Neuronal stem cell (in vitro differentiated cells): ENCODE results near the gene CRYBG3.
A peak's percentile ranks its signal among the peaks of the same experiment; 100 is the strongest.

Experiments
- DNase-seq: peaks from one replicate; pipeline ENCODE4 v3.0.0-alpha.2; 2013; ENCODE audit warnings: low spot score
- H2AFZ ChIP-seq: one replicate; pipeline ENCODE4 v1.6.1; 2013; ENCODE audit warnings: mild to moderate bottlenecking, low read length, inconsistent platforms
- H2AK5ac ChIP-seq: 2 replicates; pipeline ENCODE4 v1.6.1; 2013; ENCODE audit warnings: low read depth, mild to moderate bottlenecking, inconsistent platforms, low read length, moderate library complexity, mixed read lengths
- H2BK120ac ChIP-seq: 2 replicates; pipeline ENCODE4 v1.6.1; 2013; ENCODE audit warnings: low read depth, mild to moderate bottlenecking, inconsistent platforms, low read length, moderate library complexity, mixed read lengths
- H2BK12ac ChIP-seq: one replicate; pipeline ENCODE4 v1.6.1; 2013; ENCODE audit warnings: low read length, inconsistent platforms
- H2BK15ac ChIP-seq: 2 replicates; pipeline ENCODE4 v1.6.1; 2013; ENCODE audit warnings: mild to moderate bottlenecking, low read length, inconsistent platforms, mixed read lengths
- H2BK5ac ChIP-seq: one replicate; pipeline ENCODE4 v1.6.1; 2013; ENCODE audit warnings: inconsistent platforms, mild to moderate bottlenecking, low read length, moderate library complexity
- H3K14ac ChIP-seq: one replicate; pipeline ENCODE4 v1.6.1; 2013; ENCODE audit warnings: low read length, inconsistent platforms
- H3K18ac ChIP-seq: 2 replicates; pipeline ENCODE4 v1.6.1; 2013; ENCODE audit warnings: low read length, inconsistent platforms
- H3K23ac ChIP-seq: 2 replicates; pipeline ENCODE4 v1.6.1; 2013; ENCODE audit warnings: low read depth, mild to moderate bottlenecking, mixed read lengths, low read length, inconsistent platforms; ENCODE audit not compliant: poor library complexity
- H3K27ac ChIP-seq: replicated peaks from 3 replicates; pipeline ENCODE4 v1.5.1; 2013; ENCODE audit warnings: low read length, inconsistent platforms
- H3K27me3 ChIP-seq, 3 experiments: 2 replicates each; pipeline ENCODE4 v1.6.1; 2013; ENCODE audit warnings: low read length in 3 of 3, mild to moderate bottlenecking in 2 of 3, inconsistent platforms in 1 of 3, low read depth in 1 of 3, mixed read lengths in 1 of 3, moderate library complexity in 1 of 3; ENCODE audit not compliant: control insufficient read depth in 3 of 3, insufficient read depth in 3 of 3
- H3K36me3 ChIP-seq, 2 donors: replicated peaks in 1 of 2; 2 replicates each; pipeline ENCODE4 v1.6.1; 2013; ENCODE audit warnings: low read length in 2 of 2; ENCODE audit not compliant: control insufficient read depth in 2 of 2, insufficient read depth in 2 of 2
- H3K4ac ChIP-seq: 2 replicates; pipeline ENCODE4 v1.6.1; 2013; ENCODE audit warnings: inconsistent platforms, mild to moderate bottlenecking, low read length, moderate library complexity
- H3K4me1 ChIP-seq, 2 donors: 1 replicate in 1 of 2; 2 replicates in 1 of 2; pipeline ENCODE4 v1.6.1; 2013; ENCODE audit warnings: low read length in 2 of 2, low read depth in 1 of 2; ENCODE audit not compliant: control insufficient read depth in 2 of 2, insufficient read depth in 1 of 2
- H3K4me2 ChIP-seq: one replicate; pipeline ENCODE4 v1.6.1; 2013; ENCODE audit warnings: mild to moderate bottlenecking, low read length, inconsistent platforms; ENCODE audit not compliant: insufficient read depth, poor library complexity, severe bottlenecking
- H3K4me3 ChIP-seq, 2 donors: 2 replicates each; pipeline ENCODE4 v1.5.1; 2013; ENCODE audit warnings: low read length in 2 of 2, mild to moderate bottlenecking in 2 of 2, inconsistent platforms in 1 of 2, moderate library complexity in 1 of 2
- H3K79me1 ChIP-seq: one replicate; pipeline ENCODE4 v1.6.1; 2013; ENCODE audit warnings: low read depth, mild to moderate bottlenecking, inconsistent platforms, low read length, moderate library complexity
- H3K9ac ChIP-seq: one replicate; pipeline ENCODE4 v1.6.1; 2013; ENCODE audit warnings: mild to moderate bottlenecking, low read depth, low read length, inconsistent platforms; ENCODE audit not compliant: poor library complexity
- H3K9me3 ChIP-seq, 2 donors: replicated peaks in 1 of 2; 2 replicates each; pipeline versions ENCODE3 to v1.6.1; 2013; ENCODE audit warnings: low read length in 2 of 2, mild to moderate bottlenecking in 2 of 2, inconsistent platforms in 1 of 2, low read depth in 1 of 2, mixed read lengths in 1 of 2, moderate library complexity in 1 of 2; ENCODE audit not compliant: control insufficient read depth in 2 of 2, insufficient read depth in 1 of 2
- H4K8ac ChIP-seq: one replicate; pipeline ENCODE4 v1.6.1; 2013; ENCODE audit warnings: low read depth, mild to moderate bottlenecking, inconsistent platforms, low read length, moderate library complexity
- H4K91ac ChIP-seq: one replicate; pipeline ENCODE4 v1.6.1; 2013; ENCODE audit warnings: low read length, low read depth, mild to moderate bottlenecking, inconsistent platforms; ENCODE audit not compliant: poor library complexity
- WGBS, 2 donors: extraction: QIAGEN DNeasy Blood & Tissue Kit; methylation state at CpG; one replicate each; pipeline ENCODE4 v1.1.7; 2013; ENCODE audit warnings: missing lambda C conversion rate in 2 of 2, mixed read lengths in 1 of 2; ENCODE audit not compliant: insufficient read length in 2 of 2, insufficient replicate concordance in 1 of 2; ENCODE audit errors: extremely low coverage in 2 of 2; 5-methylcytosine and 5-hydroxymethylcytosine counted together

The CRYBG3 gene

DNA sequence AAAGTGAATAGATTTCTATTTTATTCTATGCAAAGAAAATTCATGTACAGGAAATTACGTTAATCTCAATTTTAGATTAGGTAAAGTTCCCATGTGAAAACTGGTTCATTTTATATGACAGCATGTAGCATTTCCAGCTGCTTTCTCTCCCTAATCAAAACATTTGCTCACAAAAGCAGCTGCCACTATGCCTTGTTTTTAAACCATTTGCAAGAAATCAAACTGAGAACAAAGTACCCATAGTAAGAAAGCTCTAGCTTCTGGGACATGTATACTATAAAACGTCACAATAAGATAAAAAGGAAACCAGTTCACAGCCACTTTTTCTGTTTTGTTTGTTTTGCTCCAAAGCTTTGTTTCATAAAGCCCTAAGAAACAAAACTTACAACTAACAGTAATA lies 5.0 kb upstream of the CRYBG3 start:
- Histone ChIP-seq H3K9ac (no peak overlapping the region), H4K91ac (no peak overlapping the region), H2BK120ac (no peak overlapping the region), H2AFZ (no peak overlapping the region), H2BK15ac (no peak overlapping the region), H2AK5ac (no peak overlapping the region), H3K4me1 (no peaks in the 10 kb centered on the region), H3K23ac (no peak overlapping the region), H3K27me3 (peaks cover 0 to 14% (median 8%) of the 10 kb centered on the region in 3 experiments), H3K79me1 (no peaks in the 10 kb centered on the region), H3K14ac (no peak overlapping the region), H3K4me2 (no peak overlapping the region), H3K4me3 (no peak overlapping the region), H4K8ac (no peak overlapping the region), H3K9me3 (no peaks in the 10 kb centered on the region), H2BK5ac (no peak overlapping the region), H3K27ac (no peak overlapping the region), H2BK12ac (no peak overlapping the region), H3K4ac (no peak overlapping the region), H3K18ac (no peak overlapping the region), H3K36me3 (no peaks in the 10 kb centered on the region)
- DNase-seq, result no peak
- WGBS, 2 donors, result no CpG with 5 or more reads among the region's 2 CpGs

DNA sequence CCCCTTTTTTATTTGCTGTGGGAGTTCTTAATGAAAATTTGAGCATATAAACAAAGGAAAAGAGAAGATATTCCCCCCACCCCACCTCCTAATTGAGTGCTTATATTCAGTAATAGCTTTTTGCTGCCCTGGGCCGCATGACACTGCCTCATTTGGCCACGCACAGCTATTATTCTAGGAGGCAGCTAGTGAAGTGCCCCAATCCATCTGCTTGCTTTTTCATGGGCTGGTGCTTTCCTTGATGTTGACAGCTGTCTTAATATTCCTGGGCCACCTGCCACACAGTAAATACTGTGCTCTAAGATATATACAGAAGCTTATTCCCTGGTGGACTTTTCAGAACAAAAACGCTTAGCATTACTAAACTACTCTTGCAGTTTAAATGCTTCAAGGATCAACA lies 3.8 kb upstream of the CRYBG3 start:
- H3K27ac ChIP-seq, result no peak overlapping the region
- no peak overlapping the region for H4K8ac ChIP-seq
- H4K91ac ChIP-seq, result no peak overlapping the region
- H3K4me1 ChIP-seq, result peaks cover 0 to under 1% of the 10 kb centered on the region in 2 donors
- H2BK15ac ChIP-seq, result no peak overlapping the region
- H3K4me3 ChIP-seq, result no peak overlapping the region
- H3K79me1 ChIP-seq, result peaks cover 3% of the 10 kb centered on the region
- no peak overlapping the region for H2BK12ac ChIP-seq
- H3K9me3 ChIP-seq, result no peaks in the 10 kb centered on the region
- no peak overlapping the region for H3K14ac ChIP-seq
- H2AK5ac ChIP-seq, result no peak overlapping the region
- no CpG with 5 or more reads among the region's 3 CpGs for WGBS, 2 donors
- H2BK120ac ChIP-seq, result no peak overlapping the region
- H3K4me2 ChIP-seq, result no peak overlapping the region
- H3K9ac ChIP-seq, result no peak overlapping the region
- no peak overlapping the region for H2AFZ ChIP-seq
- peaks cover 0 to 14% (median 11%) of the 10 kb centered on the region in 3 experiments for H3K27me3 ChIP-seq
- no peak overlapping the region for H3K4ac ChIP-seq
- H3K18ac ChIP-seq, result no peak overlapping the region
- no peak overlapping the region for H3K23ac ChIP-seq
- H3K36me3 ChIP-seq, result no peaks in the 10 kb centered on the region
- DNase-seq, result no peak
- no peak overlapping the region for H2BK5ac ChIP-seq

DNA sequence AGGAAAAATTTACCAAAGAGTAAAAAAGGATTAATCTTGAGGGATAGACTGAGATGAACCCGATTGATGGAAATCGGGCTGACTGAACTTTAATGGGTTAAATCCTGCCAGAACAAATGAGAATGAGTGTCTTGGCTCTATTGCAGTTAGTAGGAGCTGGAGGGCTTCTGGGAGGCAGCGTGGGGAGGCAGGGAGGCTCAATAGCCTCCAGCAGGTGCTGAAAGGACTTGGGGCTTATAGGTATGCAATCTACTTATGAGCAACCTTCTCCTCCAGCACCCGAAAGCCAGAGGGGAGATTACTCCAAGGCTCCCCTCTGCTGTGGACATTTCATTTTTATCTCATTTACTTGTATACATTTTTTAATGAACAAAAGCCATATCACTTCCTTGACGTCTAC lies 1.0 kb upstream of the CRYBG3 start:
- Histone ChIP-seq H3K4me2 (no peak overlapping the region), H3K9me3 (no peaks in the 10 kb centered on the region), H2AK5ac (no peak overlapping the region), H4K8ac (no peak overlapping the region), H3K79me1 (peaks cover 3% of the 10 kb centered on the region), H2BK15ac (no peak overlapping the region), H3K14ac (no peak overlapping the region), H2BK5ac (no peak overlapping the region), H3K4me3 (no peak overlapping the region), H3K36me3 (no peaks in the 10 kb centered on the region), H2BK120ac (no peak overlapping the region), H3K27ac (no peak overlapping the region), H4K91ac (no peak overlapping the region), H2BK12ac (no peak overlapping the region), H3K4ac (no peak overlapping the region), H3K23ac (no peak overlapping the region), H3K18ac (no peak overlapping the region), H3K9ac (no peak overlapping the region), H2AFZ (peak overlapping the region; percentile 97), H3K27me3 (peaks cover 0 to 14% (median 12%) of the 10 kb centered on the region in 3 experiments), H3K4me1 (peaks cover 0 to 7% of the 10 kb centered on the region in 2 donors)
- no peak for DNase-seq
- no CpG with 5 or more reads among the region's 5 CpGs for WGBS, 2 donors

DNA sequence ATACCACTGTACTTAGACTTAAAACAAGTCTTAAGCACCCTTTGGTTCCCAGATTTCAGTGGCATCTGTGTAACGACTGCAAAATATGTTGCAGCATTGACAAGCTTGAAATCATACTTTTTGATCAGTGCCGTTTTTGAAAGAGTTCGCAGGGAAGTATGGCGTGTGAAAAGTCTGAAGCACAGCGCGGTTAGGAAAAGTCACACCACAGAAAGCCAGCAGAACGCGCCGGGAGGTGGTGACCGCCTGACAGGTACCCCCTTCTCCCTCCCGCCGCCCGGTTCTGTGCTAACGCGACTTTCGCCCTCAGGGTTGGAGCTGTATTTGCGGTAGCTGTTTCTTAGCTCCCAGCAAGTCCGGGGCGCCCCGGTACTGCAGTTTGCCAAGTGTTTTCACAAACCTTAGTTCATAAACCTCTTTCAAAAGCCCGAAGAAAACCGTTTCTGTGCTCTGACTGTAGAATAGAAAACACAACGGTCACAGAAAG lies 481 bp upstream of the CRYBG3 start:
- DNase-seq, result no peak
- no peaks in the 10 kb centered on the region for H3K36me3 ChIP-seq
- peak overlapping the region; percentile 77 for H3K4me2 ChIP-seq
- no peak overlapping the region for H2BK5ac ChIP-seq
- H2AFZ ChIP-seq, result peak overlapping the region; percentile 97
- no peaks in the 10 kb centered on the region for H3K9me3 ChIP-seq
- H4K8ac ChIP-seq, result no peak overlapping the region
- H3K27me3 ChIP-seq, result peaks cover 0 to 14% (median 12%) of the 10 kb centered on the region in 3 experiments
- no peak overlapping the region for H2BK15ac ChIP-seq
- no peak overlapping the region for H2BK120ac ChIP-seq
- H4K91ac ChIP-seq, result no peak overlapping the region
- no peak overlapping the region for H2AK5ac ChIP-seq
- H3K4me3 ChIP-seq, result peak overlapping the region; percentile 84 to 95
- peaks cover 3% of the 10 kb centered on the region for H3K79me1 ChIP-seq
- H2BK12ac ChIP-seq, result no peak overlapping the region
- no peak overlapping the region for H3K9ac ChIP-seq
- no peak overlapping the region for H3K23ac ChIP-seq
- no peak overlapping the region for H3K4ac ChIP-seq
- peaks cover 0 to 7% of the 10 kb centered on the region in 2 donors for H3K4me1 ChIP-seq
- H3K18ac ChIP-seq, result no peak overlapping the region
- no peak overlapping the region for H3K14ac ChIP-seq
- no peak overlapping the region for H3K27ac ChIP-seq
- no CpG with 5 or more reads among the region's 23 CpGs for WGBS, 2 donors
